HEK293 (cell line): ENCODE measurements around the gene ANAPC16.

Source experiments
- CTCF ChIA-PET: fragments of 350-600 bp; formaldehyde crosslinking; extraction: SDS; loops from one replicate; lab custom pipeline; 2021; ENCODE audit warnings: antibody characterized with exemption; lab: Yijun Ruan, JAX
- POLR2A ChIA-PET: fragments of 300-600 bp; formaldehyde crosslinking; extraction: SDS; loops from one replicate; lab custom pipeline; 2020; ENCODE audit warnings: antibody characterized with exemption, inconsistent platforms; lab: Yijun Ruan, JAX
- H3K27ac ChIP-seq: fragments of 200-500 bp; sonication (Bioruptor generic); 2 replicates; pipeline ENCODE4 v1.5.1; 2014; ENCODE audit warnings: low read depth, low read length, control low read depth, inconsistent platforms; ENCODE audit errors: extremely low read depth
- H3K36me3 ChIP-seq, 2 experiments: fragments of 200-500 bp in 1 of 2; sonication (Bioruptor generic) in 1 of 2; 1 replicate in 1 of 2; 2 replicates in 1 of 2; pipeline ENCODE4 v1.5.1; 2014 to 2017; ENCODE audit warnings: inconsistent platforms in 2 of 2, low read length in 2 of 2; ENCODE audit not compliant: control insufficient read depth in 2 of 2, insufficient read depth in 1 of 2
- H3K4me1 ChIP-seq: fragments of 200-500 bp; sonication (Bioruptor generic); 2 replicates; pipeline ENCODE4 v1.5.1; 2014; ENCODE audit warnings: mild to moderate bottlenecking, low read length, inconsistent platforms; ENCODE audit not compliant: control insufficient read depth, insufficient read depth
- H3K4me3 ChIP-seq: 2 replicates; pipeline ENCODE4 v1.5.1; 2011; ENCODE audit warnings: low read depth, mild to moderate bottlenecking, control low read depth, low read length, moderate library complexity
- H3K9me3 ChIP-seq: fragments of 200-500 bp; sonication (Bioruptor generic); 2 replicates; pipeline ENCODE4 v1.5.1; 2014; ENCODE audit warnings: low read depth, low read length, inconsistent platforms; ENCODE audit not compliant: control insufficient read depth, insufficient read depth
- CTCF ChIP-seq: fragments of 450-650 bp; formaldehyde crosslinking; IDR thresholded peaks from 2 replicates; pipeline ENCODE4 v1.5.1; 2016; ENCODE audit warnings: missing biosample characterization, missing genetic modification characterization
- GLI4 ChIP-seq: fragments of 450-650 bp; formaldehyde crosslinking; IDR thresholded peaks from 2 replicates; pipeline ENCODE4 v1.5.1; 2016; ENCODE audit warnings: missing biosample characterization, missing genetic modification characterization
- HOXC10 ChIP-seq: sonication (generic); formaldehyde crosslinking; IDR thresholded peaks from 2 replicates; pipeline ENCODE4 v1.8.1; 2023; ENCODE audit warnings: mild to moderate bottlenecking, missing genetic modification reagents
- IKZF3 ChIP-seq: fragments of 450-650 bp; IDR thresholded peaks from 2 replicates; pipeline ENCODE4 v1.5.0; 2018; ENCODE audit warnings: missing biosample characterization, mild to moderate bottlenecking, missing genetic modification characterization, moderate library complexity
- INSM2 ChIP-seq: fragments of 450-650 bp; formaldehyde crosslinking; IDR thresholded peaks from 2 replicates; pipeline ENCODE4 v1.5.1; 2016; ENCODE audit warnings: missing biosample characterization, missing genetic modification characterization
- KLF1 ChIP-seq: fragments of 450-650 bp; formaldehyde crosslinking; IDR thresholded peaks from 2 replicates; pipeline ENCODE4 v1.5.1; 2016; ENCODE audit warnings: missing biosample characterization, missing genetic modification characterization
- KLF10 ChIP-seq: fragments of 450-650 bp; IDR thresholded peaks from 2 replicates; pipeline ENCODE4 v1.5.1; 2018; ENCODE audit warnings: missing biosample characterization, mild to moderate bottlenecking, missing genetic modification characterization
- OSR2 ChIP-seq: fragments of 450-650 bp; formaldehyde crosslinking; IDR thresholded peaks from 2 replicates; pipeline ENCODE4 v1.5.1; 2016; ENCODE audit warnings: missing biosample characterization, missing genetic modification characterization
- SCRT1 ChIP-seq: fragments of 450-650 bp; formaldehyde crosslinking; IDR thresholded peaks from 2 replicates; pipeline ENCODE4 v1.5.1; 2016; ENCODE audit warnings: missing biosample characterization, missing genetic modification characterization, borderline replicate concordance
- SP7 ChIP-seq: fragments of 450-650 bp; formaldehyde crosslinking; IDR thresholded peaks from 2 replicates; pipeline ENCODE4 v1.5.1; 2016; ENCODE audit warnings: missing biosample characterization, missing genetic modification characterization
- TCF7L2 ChIP-seq: IDR thresholded peaks from 2 replicates; pipeline ENCODE4 v1.6.1; 2011; ENCODE audit warnings: low read depth, mild to moderate bottlenecking, inconsistent platforms, low read length, moderate library complexity, borderline replicate concordance
- ZFP41 ChIP-seq: fragments of 450-650 bp; formaldehyde crosslinking; IDR thresholded peaks from 2 replicates; pipeline ENCODE4 v1.5.1; 2016; ENCODE audit warnings: missing biosample characterization, missing genetic modification characterization, borderline replicate concordance
- ZIC2 ChIP-seq: fragments of 450-650 bp; formaldehyde crosslinking; IDR thresholded peaks from 2 replicates; pipeline ENCODE4 v1.5.1; 2016; ENCODE audit warnings: missing biosample characterization, missing genetic modification characterization
- ZNF121 ChIP-seq: fragments of 450-650 bp; formaldehyde crosslinking; IDR thresholded peaks from 2 replicates; pipeline ENCODE4 v1.5.1; 2016; ENCODE audit warnings: missing biosample characterization, missing genetic modification characterization
- ZNF18 ChIP-seq: fragments of 450-650 bp; formaldehyde crosslinking; IDR thresholded peaks from 2 replicates; pipeline ENCODE4 v1.5.1; 2016; ENCODE audit warnings: missing biosample characterization, missing genetic modification characterization
- ZNF23 ChIP-seq: fragments of 450-650 bp; formaldehyde crosslinking; IDR thresholded peaks from 2 replicates; pipeline ENCODE4 v1.5.1; 2016; ENCODE audit warnings: missing biosample characterization, missing genetic modification characterization, borderline replicate concordance
- ZNF248 ChIP-seq: fragments of 450-650 bp; formaldehyde crosslinking; IDR thresholded peaks from 2 replicates; pipeline ENCODE4 v1.5.1; 2017; ENCODE audit warnings: missing biosample characterization, missing genetic modification characterization
- ZNF280D ChIP-seq: fragments of 450-650 bp; formaldehyde crosslinking; IDR thresholded peaks from 2 replicates; pipeline ENCODE4 v1.5.1; 2016; ENCODE audit warnings: missing biosample characterization, missing genetic modification characterization
- ZNF433 ChIP-seq: fragments of 450-650 bp; formaldehyde crosslinking; IDR thresholded peaks from 2 replicates; pipeline ENCODE4 v1.5.1; 2016; ENCODE audit warnings: missing biosample characterization, missing genetic modification characterization, low read depth
- ZNF561 ChIP-seq: fragments of 450-650 bp; IDR thresholded peaks from 2 replicates; pipeline ENCODE4 v1.5.1; 2018; ENCODE audit warnings: missing biosample characterization, missing genetic modification characterization, borderline replicate concordance
- ZNF580 ChIP-seq: fragments of 450-650 bp; formaldehyde crosslinking; IDR thresholded peaks from 2 replicates; pipeline ENCODE4 v1.5.1; 2016; ENCODE audit warnings: missing biosample characterization, missing genetic modification characterization
- ZNF610 ChIP-seq: fragments of 450-650 bp; formaldehyde crosslinking; IDR thresholded peaks from 2 replicates; pipeline ENCODE4 v1.5.1; 2016; ENCODE audit warnings: missing biosample characterization, missing genetic modification characterization, borderline replicate concordance
- ZNF645 ChIP-seq: fragments of 450-650 bp; formaldehyde crosslinking; IDR thresholded peaks from 2 replicates; pipeline ENCODE4; 2016; ENCODE audit warnings: missing biosample characterization, missing genetic modification characterization
- ZNF660 ChIP-seq: fragments of 450-650 bp; IDR thresholded peaks from 2 replicates; pipeline ENCODE4 v1.5.1; 2018; ENCODE audit warnings: missing biosample characterization, mild to moderate bottlenecking, missing genetic modification characterization
- ZNF76 ChIP-seq: fragments of 450-650 bp; formaldehyde crosslinking; IDR thresholded peaks from 2 replicates; pipeline ENCODE4; 2016; ENCODE audit warnings: low read depth, missing biosample characterization, missing genetic modification characterization, borderline replicate concordance
- ZNF785 ChIP-seq: fragments of 450-650 bp; formaldehyde crosslinking; IDR thresholded peaks from 2 replicates; pipeline ENCODE4 v1.5.1; 2016; ENCODE audit warnings: missing biosample characterization, missing genetic modification characterization

The ANAPC16 gene

GRCh38 chr10:72215611-72216549 lies at the start of gene ANAPC16, which contains the start of gene ASCC1:
Gene ANAPC16, plus strand, starts transcription at chr10:72216012. Its CDS starts 7,903 bp downstream, at chr10:72223915.
Gene ASCC1, minus strand, starts transcription at chr10:72216276. Its CDS starts 2,978 bp downstream, at chr10:72213298.
- H3K27ac ChIP-seq: peak within 1 kb of the TSS; percentile 91
- H3K4me3 ChIP-seq: peak within 1 kb of the TSS; percentile 72
- H3K9me3 ChIP-seq: no peaks in the 10 kb centered on the region
- ChIA-PET CTCF (interaction anchor here (0.6 to 2.5 kb wide), 9 partner anchors 9 to 443 kb away, joined by 3 to 10 read pairs (median 4); no protein-coding TSS in a partner anchor), POLR2A (interaction anchor here (0.6 to 1.6 kb wide), 16 partner anchors 13 to 818 kb away, joined by 3 to 11 read pairs (median 4); partner anchors contain the start of gene DDIT4)
- H3K36me3 ChIP-seq: peaks cover 11 to 12% of the 10 kb centered on the region in 2 experiments; a peak in 2 of 3 replicates
- peaks cover 7% of the 10 kb centered on the region for H3K4me1 ChIP-seq
- no peak for TF ChIP-seq ZNF248 (tag by site-specific recombination)
- TF ChIP-seq ZFP41 (tag by site-specific recombination): no peak
- no peak for TF ChIP-seq OSR2 (tag by site-specific recombination)
- TF ChIP-seq GLI4: no peak
- TF ChIP-seq ZNF280D (tag by site-specific recombination): no peak
- no peak for TF ChIP-seq ZNF121 (tag by site-specific recombination)
- no peak for TF ChIP-seq SCRT1 (tag by site-specific recombination)
- no peak for TF ChIP-seq ZNF433 (tag by site-specific recombination)
- peak; percentile 41; the same call in 1 of the 2 replicates for TF ChIP-seq ZNF76 (tag by site-specific recombination)
- TF ChIP-seq CTCF: 0 out of 2 replicates have a peak, but pooled peaks have one; percentile 14
- peak; percentile 86 for TF ChIP-seq INSM2 (tag by site-specific recombination)
- no peak for TF ChIP-seq ZNF18
- TF ChIP-seq ZNF785: no peak
- TF ChIP-seq HOXC10: no peak
- peak; percentile 58; the same call in 1 of the 2 replicates for TF ChIP-seq ZIC2
- TF ChIP-seq SP7 (tag by site-specific recombination): peak; percentile 90
- peak; percentile 95 for TF ChIP-seq KLF10
- TF ChIP-seq ZNF561: peak; percentile 57; the same call in 1 of the 2 replicates
- TF ChIP-seq ZNF645 (tag by site-specific recombination): no peak
- TF ChIP-seq ZNF580 (tag by site-specific recombination): no peak
- peak; percentile 91 for TF ChIP-seq KLF1 (tag by site-specific recombination)
- TF ChIP-seq ZNF610 (tag by site-specific recombination): peak; percentile 73; the same call in 1 of the 2 replicates
- TF ChIP-seq IKZF3: peak; percentile 86
- peak; percentile 77 for TF ChIP-seq ZNF660
- no peak for TF ChIP-seq TCF7L2
- TF ChIP-seq ZNF23 (tag by site-specific recombination): no peak
